ENCODE data around the gene IL36RN.

GRCh38 chr2:113025737-113026136 lies 33.3 kb upstream of the IL36RN start:
- TF ChIP-seq CTCF (IDR thresholded peaks at IDR 0.05; ENCODE audit: borderline replicate concordance, extremely low read depth, low read length, poor library complexity, severe bottlenecking), result no peak
- TF ChIP-seq EZH2 (IDR thresholded peaks at IDR 0.05; ENCODE audit: borderline replicate concordance, low read depth, low read length, severe bottlenecking), result no peak
